Lower lobe of right lung (tissue), 2 donors: ENCODE data around the gene PTCRA. TPM values are rescaled to one million over a fixed set of nuclear protein-coding genes. Genes with fewer than 3 reads are reported as not detected.
A peak's percentile ranks its signal among the peaks of the same experiment; 100 is the strongest.
"Not testable (repeated sequence)": the region's sequence is repeated elsewhere in the genome, so short reads cannot be mapped to it uniquely, and the experiment has no call there.

ENCODE experiments used
- ATAC-seq, 2 donors: fragments of 200-7000 bp; cut with Tn5 transposase; one replicate each; pipeline ENCODE4 v1.9.1; 2020 to 2022; ENCODE audit warnings: mild to moderate bottlenecking in 2 of 2, moderate library complexity in 2 of 2
- DNase-seq: peaks from one replicate; pipeline ENCODE4 v3.0.0-alpha.2; 2020
- H3K27ac ChIP-seq: fragments of 200-600 bp; one replicate; pipeline ENCODE4 v1.8.0; 2022
- H3K27me3 ChIP-seq: fragments of 200-600 bp; one replicate; pipeline ENCODE4 v1.8.0; 2022; ENCODE audit warnings: low read depth
- H3K36me3 ChIP-seq: fragments of 200-600 bp; one replicate; pipeline ENCODE4 v1.8.0; 2022; ENCODE audit warnings: mild to moderate bottlenecking
- H3K4me1 ChIP-seq: fragments of 200-600 bp; one replicate; pipeline ENCODE4 v1.8.0; 2022
- H3K4me3 ChIP-seq: fragments of 200-600 bp; one replicate; pipeline ENCODE4 v1.8.0; 2022; ENCODE audit warnings: mild to moderate bottlenecking
- H3K9me3 ChIP-seq: fragments of 200-600 bp; one replicate; pipeline ENCODE4 v1.8.0; 2022
- intact Hi-C: fragments of 100-400 bp; cut with DNase I; formaldehyde crosslinking; loops from one replicate; pipeline ENCODE4 v1.11.0; 2022
- total RNA-seq: library from RNA; stranded (reverse); fragmentation: NEBNext Ultra II Directional; extraction: Animal tissue kit (Norgen Biotek cat#: 25700); gene quantifications from one replicate; pipeline ENCODE4 v1.2.1, GENCODE V29; 2021
- TF ChIP-seq, protein P1 (sequence below): fragments of 200-600 bp; IDR thresholded peaks from one replicate; pipeline ENCODE4 v1.8.0; 2022; ENCODE audit warnings: antibody characterized with exemption, mild to moderate bottlenecking
- donor health status: DM: no; HTN: yes; CAD: no; lungs with severe emphysema.

PTCRA gene
- total RNA-seq, 1 donor from 2014 or later, result 9.8 TPM

DNA sequence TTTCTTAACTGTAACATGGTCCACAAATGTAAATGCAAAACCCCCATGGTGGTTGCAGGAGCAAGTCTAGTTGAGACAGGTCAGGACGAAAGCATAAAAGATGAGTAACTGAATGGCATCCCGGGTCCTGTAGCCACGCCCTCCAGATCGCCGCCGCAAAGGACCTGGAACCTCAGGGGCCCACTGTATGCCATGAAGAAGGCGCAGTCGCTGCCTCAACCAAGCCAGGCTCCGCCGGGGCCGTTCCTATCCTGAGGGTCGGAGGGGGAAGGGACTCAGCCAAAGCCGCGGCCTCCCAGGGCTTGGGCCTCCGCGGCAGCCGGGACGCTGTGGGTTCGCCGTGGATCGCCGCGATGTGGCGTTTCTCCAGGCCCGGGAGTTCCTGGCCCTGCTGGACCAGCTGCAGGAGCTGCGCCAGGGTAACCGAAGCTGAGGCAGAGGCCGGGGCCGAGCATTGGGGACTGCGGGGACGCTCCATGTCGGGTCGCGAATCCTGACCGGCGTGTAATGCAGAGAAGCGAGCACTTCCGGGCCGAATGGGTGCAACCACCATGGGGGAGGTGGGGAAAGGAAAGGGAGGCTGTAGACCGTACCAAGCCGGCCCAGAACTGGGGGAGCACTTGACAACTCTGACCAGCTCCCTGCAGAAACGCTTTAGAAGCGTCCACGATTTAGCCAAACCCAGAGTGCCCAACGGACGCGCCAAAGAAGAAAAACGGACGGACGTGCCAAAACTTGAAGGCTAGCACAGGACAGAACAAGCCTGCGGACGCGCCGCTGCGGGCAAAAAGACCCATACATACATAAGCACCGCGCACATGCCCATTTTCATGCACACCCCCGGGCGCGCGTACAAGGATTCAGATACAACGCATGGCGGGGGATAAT is 25.3 kb upstream of the PTCRA start:
- TF ChIP-seq, protein P1, sequence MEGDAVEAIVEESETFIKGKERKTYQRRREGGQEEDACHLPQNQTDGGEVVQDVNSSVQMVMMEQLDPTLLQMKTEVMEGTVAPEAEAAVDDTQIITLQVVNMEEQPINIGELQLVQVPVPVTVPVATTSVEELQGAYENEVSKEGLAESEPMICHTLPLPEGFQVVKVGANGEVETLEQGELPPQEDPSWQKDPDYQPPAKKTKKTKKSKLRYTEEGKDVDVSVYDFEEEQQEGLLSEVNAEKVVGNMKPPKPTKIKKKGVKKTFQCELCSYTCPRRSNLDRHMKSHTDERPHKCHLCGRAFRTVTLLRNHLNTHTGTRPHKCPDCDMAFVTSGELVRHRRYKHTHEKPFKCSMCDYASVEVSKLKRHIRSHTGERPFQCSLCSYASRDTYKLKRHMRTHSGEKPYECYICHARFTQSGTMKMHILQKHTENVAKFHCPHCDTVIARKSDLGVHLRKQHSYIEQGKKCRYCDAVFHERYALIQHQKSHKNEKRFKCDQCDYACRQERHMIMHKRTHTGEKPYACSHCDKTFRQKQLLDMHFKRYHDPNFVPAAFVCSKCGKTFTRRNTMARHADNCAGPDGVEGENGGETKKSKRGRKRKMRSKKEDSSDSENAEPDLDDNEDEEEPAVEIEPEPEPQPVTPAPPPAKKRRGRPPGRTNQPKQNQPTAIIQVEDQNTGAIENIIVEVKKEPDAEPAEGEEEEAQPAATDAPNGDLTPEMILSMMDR, result no peak
- H3K36me3 ChIP-seq, result peaks cover 24% of the 10 kb centered on the region
- DNase-seq (peak; percentile 94), ATAC-seq (peak; percentile 100)
- intact Hi-C loops, result no loop called here
- H3K4me3 ChIP-seq, result peak overlapping the region; percentile 76
- peak overlapping the region; percentile 93 for H3K27ac ChIP-seq
- H3K4me1 ChIP-seq, result peaks cover 17% of the 10 kb centered on the region
- no peaks in the 10 kb centered on the region for H3K9me3 ChIP-seq
- no peaks in the 10 kb centered on the region for H3K27me3 ChIP-seq

DNA sequence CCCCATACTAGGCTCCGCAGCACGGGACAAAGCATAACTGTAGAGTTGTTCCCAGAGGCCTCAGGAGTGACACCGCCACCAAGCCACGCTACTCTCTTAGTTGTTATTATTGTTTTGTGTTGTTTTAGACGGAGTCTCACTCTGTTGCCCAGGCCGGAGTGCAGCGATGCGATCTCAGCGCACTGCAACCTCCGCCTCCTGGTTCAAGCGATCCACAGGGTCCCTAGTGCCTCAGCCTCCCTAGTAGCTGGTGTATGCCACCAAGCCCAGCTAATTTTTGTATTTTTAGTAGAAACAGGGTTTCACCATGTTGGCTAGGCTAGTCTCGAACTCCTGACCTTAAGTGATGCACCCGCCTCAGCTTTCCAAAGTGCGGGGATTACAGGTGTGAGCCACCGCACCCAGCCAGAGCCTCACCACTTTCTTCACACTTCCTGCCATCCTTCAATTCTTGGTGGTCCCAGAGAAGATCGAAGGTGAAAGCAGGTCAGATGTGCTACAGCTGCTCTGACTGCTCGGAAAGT is 24.6 kb upstream of the PTCRA start:
- Histone ChIP-seq H3K36me3 (peaks cover 17% of the 10 kb centered on the region), H3K4me1 (peaks cover 17% of the 10 kb centered on the region), H3K4me3 (peak overlapping the region; percentile 76), H3K27me3 (no peaks in the 10 kb centered on the region), H3K9me3 (no peaks in the 10 kb centered on the region), H3K27ac (peak overlapping the region; percentile 93)
- TF ChIP-seq, protein P1, result no peak
- intact Hi-C loops, result no loop called here
- DNase-seq (no peak), ATAC-seq (peak in 1 of 2 donors; percentile 11)

DNA sequence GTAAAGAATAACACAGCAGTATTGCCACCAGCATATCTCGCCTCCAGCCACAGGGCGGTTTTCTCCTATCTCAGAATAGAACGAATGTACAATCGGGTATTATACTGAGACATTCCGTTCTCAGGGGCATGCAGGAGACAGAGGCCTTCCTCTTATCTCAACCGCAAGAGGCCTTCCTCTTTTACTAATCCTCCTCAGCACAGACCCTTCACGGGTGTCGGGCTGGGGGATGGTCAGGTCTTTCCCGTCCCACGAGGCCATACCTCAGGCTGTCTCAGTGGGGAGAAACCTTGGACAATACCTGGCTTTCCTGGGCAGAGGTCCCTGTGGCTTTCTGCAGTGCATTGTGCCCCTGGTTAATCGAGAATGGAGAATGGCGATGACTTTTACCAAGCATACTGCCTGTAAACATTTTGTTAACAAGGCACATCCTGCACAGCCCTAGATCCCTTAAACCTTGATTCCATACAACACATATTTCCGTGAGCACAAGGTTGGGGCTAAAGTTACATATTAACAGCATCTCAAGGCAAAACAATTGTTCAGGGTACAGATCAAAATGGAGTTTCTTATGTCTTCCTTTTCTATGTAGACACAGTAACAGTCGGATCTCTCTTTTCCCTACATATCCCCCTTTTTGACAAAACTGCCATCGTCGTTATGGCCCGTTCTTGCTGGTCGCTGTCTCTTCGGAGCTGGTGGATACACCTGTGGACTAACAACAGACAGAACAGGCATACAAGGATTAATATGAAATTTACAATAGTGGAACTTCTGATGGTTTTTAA is 21.6 kb upstream of the PTCRA start:
- DNase-seq, H3K4me3 ChIP-seq, H3K27ac ChIP-seq, H3K27me3 ChIP-seq, intact Hi-C loops, ATAC-seq, H3K36me3 ChIP-seq, H3K9me3 ChIP-seq: not testable (repeated sequence)
- peaks cover 23% of the 10 kb centered on the region for H3K4me1 ChIP-seq

DNA sequence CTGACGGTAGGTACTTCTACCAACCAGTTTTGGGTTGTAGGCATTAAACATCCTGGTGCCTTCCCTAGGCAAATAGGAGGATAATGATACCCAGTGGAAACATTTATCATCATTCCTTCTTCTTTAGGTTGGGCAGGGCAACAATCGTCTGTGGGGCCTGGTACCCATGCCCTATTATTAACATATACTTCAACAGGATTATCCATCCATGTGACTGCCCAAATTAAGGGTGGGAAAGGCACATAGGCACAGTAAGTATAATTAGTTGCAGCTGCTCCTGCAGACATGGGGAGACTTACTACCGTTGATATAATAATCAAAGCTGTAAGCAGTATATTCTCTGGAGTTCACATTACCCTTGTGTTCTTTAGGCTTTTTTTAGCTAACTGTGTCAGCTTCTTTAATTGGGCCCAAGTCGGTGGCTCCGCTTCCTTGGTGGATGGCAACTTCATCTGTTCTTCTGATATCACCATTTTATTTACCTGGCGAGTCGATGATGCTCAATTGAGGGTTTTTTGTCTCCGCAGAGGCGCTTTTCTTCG is 19.6 kb upstream of the PTCRA start:
- TF ChIP-seq, protein P1, result no peak
- ATAC-seq (no peak), DNase-seq (no peak)
- H3K27me3 ChIP-seq, result no peaks in the 10 kb centered on the region
- intact Hi-C loops, result no loop called here
- no peaks in the 10 kb centered on the region for H3K9me3 ChIP-seq
- peaks cover 13% of the 10 kb centered on the region for H3K4me1 ChIP-seq
- no peak overlapping the region for H3K27ac ChIP-seq
- H3K36me3 ChIP-seq, result no peaks in the 10 kb centered on the region
- no peak overlapping the region for H3K4me3 ChIP-seq

DNA sequence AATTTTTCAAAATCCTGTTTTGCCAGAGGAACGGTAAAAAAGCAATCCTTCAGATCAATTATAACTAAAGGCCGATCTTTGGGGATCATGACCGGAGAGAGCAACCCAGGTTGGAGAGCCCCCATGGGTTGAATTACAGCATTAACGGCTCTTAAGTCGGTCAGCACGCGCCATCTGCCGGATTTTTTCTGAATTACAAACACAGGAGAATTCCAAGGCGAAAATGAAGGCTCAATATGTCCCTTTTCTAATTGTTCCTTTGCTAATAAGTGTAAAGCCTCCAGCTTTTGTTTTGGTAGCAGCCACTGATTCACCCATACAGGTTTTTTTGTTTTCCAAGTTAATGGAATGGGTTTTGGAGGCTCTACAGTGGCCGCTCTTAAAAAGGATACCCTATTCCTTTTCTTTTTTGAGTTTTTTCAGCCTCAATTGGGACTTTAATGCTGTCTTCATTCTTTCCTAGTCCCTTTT is 16.9 kb upstream of the PTCRA start:
- Histone ChIP-seq H3K27ac (no peak overlapping the region), H3K9me3 (no peaks in the 10 kb centered on the region), H3K27me3 (no peaks in the 10 kb centered on the region), H3K36me3 (no peaks in the 10 kb centered on the region), H3K4me1 (peaks cover 17% of the 10 kb centered on the region), H3K4me3 (no peak overlapping the region)
- ATAC-seq (no peak), DNase-seq (peak; percentile 63)
- intact Hi-C loops, result no loop called here
- TF ChIP-seq, protein P1, result peak; percentile 84
